Measurements from ENCODE around the gene SIGLEC7.

SIGLEC7 gene

GRCh38 chr19:51142119-51142518 lies at the start of gene SIGLEC7:
SIGLEC7 (plus strand) TSS chr19:51142301; CDS start chr19:51142370, 69 bp downstream.
- DNase-seq (ENCODE audit: low spot score) = no peak

GRCh38 chr19:51093101-51093500 lies 49.0 kb upstream of the SIGLEC7 start:
- no peak for DNase-seq (ENCODE audit: low spot score)

- no peak for DNase-seq (ENCODE audit: low spot score)
Observed at GRCh38 chr19:51093510-51094345, 48.4 kb upstream of the SIGLEC7 start.

- DNase-seq (ENCODE audit: low spot score) = peak; percentile 91
Observed at GRCh38 chr19:51094696-51095279, 47.3 kb upstream of the SIGLEC7 start.

GRCh38 chr19:51096473-51097165 lies 45.5 kb upstream of the SIGLEC7 start:
- no peak for DNase-seq (ENCODE audit: low spot score)

- peak; percentile 81 for DNase-seq (ENCODE audit: low spot score)
Observed at GRCh38 chr19:51097166-51097738, 44.8 kb upstream of the SIGLEC7 start.

- no peak for DNase-seq (ENCODE audit: low spot score)
Observed at GRCh38 chr19:51097796-51098195, 44.3 kb upstream of the SIGLEC7 start.

GRCh38 chr19:51098365-51099046 lies 43.6 kb upstream of the SIGLEC7 start:
- DNase-seq (ENCODE audit: low spot score) = peak; percentile 59

GRCh38 chr19:51099047-51099382 lies 43.1 kb upstream of the SIGLEC7 start:
- no peak for DNase-seq (ENCODE audit: low spot score)

GRCh38 chr19:51100601-51101000 lies 41.5 kb upstream of the SIGLEC7 start:
- no peak for DNase-seq (ENCODE audit: low spot score)

- DNase-seq (ENCODE audit: low spot score) = no peak
Observed at GRCh38 chr19:51101171-51101865, 40.8 kb upstream of the SIGLEC7 start.

- no peak for DNase-seq (ENCODE audit: low spot score)
Observed at GRCh38 chr19:51102991-51103390, 39.1 kb upstream of the SIGLEC7 start.

GRCh38 chr19:51103926-51104341 lies 38.2 kb upstream of the SIGLEC7 start:
- DNase-seq (ENCODE audit: low spot score) = no peak

GRCh38 chr19:51107406-51108065 lies 34.6 kb upstream of the SIGLEC7 start:
- no peak for DNase-seq (ENCODE audit: low spot score)

- DNase-seq (ENCODE audit: low spot score) = peak; percentile 96
Observed at GRCh38 chr19:51108066-51108804, 33.9 kb upstream of the SIGLEC7 start, which contains the start of gene CTU1. CTU1 (minus strand) TSS chr19:51108409; CDS start chr19:51104569, 3,840 bp downstream.

GRCh38 chr19:51108805-51109146 lies 33.3 kb upstream of the SIGLEC7 start:
- peak; percentile 31 for DNase-seq (ENCODE audit: low spot score)

- DNase-seq (ENCODE audit: low spot score) = no peak
Observed at GRCh38 chr19:51110666-51110971, 31.5 kb upstream of the SIGLEC7 start.

GRCh38 chr19:51111606-51112005 lies 30.5 kb upstream of the SIGLEC7 start:
- DNase-seq (ENCODE audit: low spot score) = no peak

- no peak for DNase-seq (ENCODE audit: low spot score)
Observed at GRCh38 chr19:51114087-51114729, 27.9 kb upstream of the SIGLEC7 start.

- DNase-seq (ENCODE audit: low spot score) = no peak
Observed at GRCh38 chr19:51116736-51117286, 25.3 kb upstream of the SIGLEC7 start.

Measured in iPS-NIHi11 (cell line).